Measurements from ENCODE around the gene RAB5IF.
"Not testable (repeated sequence)": the region's sequence is repeated elsewhere in the genome, so short reads cannot be mapped to it uniquely, and the experiment has no call there.

Gene RAB5IF

GRCh38 chr20:36605399-36606157 is at the start of gene RAB5IF:
TSS of gene RAB5IF (plus strand) at chr20:36605779. CDS start at chr20:36605952, 173 bp downstream.
- DNase-seq = peak; percentile 100

- no peak for DNase-seq
These were observed 42.9 kb upstream of the RAB5IF start for GRCh38 chr20:36562724-36563123.

- DNase-seq = no peak
These were observed 42.2 kb upstream of the RAB5IF start for GRCh38 chr20:36563374-36563773.

GRCh38 chr20:36564078-36564725 is 41.4 kb upstream of the RAB5IF start:
- not testable (repeated sequence) for DNase-seq

GRCh38 chr20:36564726-36565121 is 40.9 kb upstream of the RAB5IF start:
- DNase-seq = not testable (repeated sequence)

GRCh38 chr20:36565520-36565919 is 40.1 kb upstream of the RAB5IF start:
- no peak for DNase-seq

- DNase-seq = no peak
These were observed 35.6 kb upstream of the RAB5IF start for GRCh38 chr20:36569847-36570429.

- DNase-seq = no peak
These were observed 33.7 kb upstream of the RAB5IF start for GRCh38 chr20:36571564-36572504.

- peak; percentile 78 for DNase-seq
These were observed 32.9 kb upstream of the RAB5IF start for GRCh38 chr20:36572701-36573102.

- peak; percentile 87 for DNase-seq
These were observed 32.3 kb upstream of the RAB5IF start, which contains the start of gene TGIF2 for GRCh38 chr20:36573103-36573797. TSS of gene TGIF2 (plus strand) at chr20:36573597. CDS start at chr20:36578775, 5,178 bp downstream.

GRCh38 chr20:36573798-36574365 is 31.7 kb upstream of the RAB5IF start:
- peak; percentile 41 for DNase-seq

GRCh38 chr20:36574366-36575135 is 31.0 kb upstream of the RAB5IF start:
- DNase-seq = peak; percentile 60

- no peak for DNase-seq
These were observed 29.5 kb upstream of the RAB5IF start for GRCh38 chr20:36576081-36576445.

- no peak for DNase-seq
These were observed 27.1 kb upstream of the RAB5IF start for GRCh38 chr20:36578356-36579041.

GRCh38 chr20:36579996-36580545 is 25.5 kb upstream of the RAB5IF start:
- DNase-seq = no peak

GRCh38 chr20:36582322-36582721 is 23.3 kb upstream of the RAB5IF start:
- DNase-seq = no peak

GRCh38 chr20:36582821-36583220 is 22.8 kb upstream of the RAB5IF start:
- no peak for DNase-seq

GRCh38 chr20:36584018-36584481 is 21.5 kb upstream of the RAB5IF start:
- DNase-seq = no peak

- no peak for DNase-seq
These were observed 20.0 kb upstream of the RAB5IF start for GRCh38 chr20:36585410-36586125.

Measured in activated naive CD4-positive, alpha-beta T cell treated with Interleukin-2 at 50 U/mL for 16 hours (primary cell).